Measurements from ENCODE around the gene TECRL.

TECRL gene

GRCh38 chr4:64399313-64400109 lies 9.7 kb downstream of the TECRL start:
- DNase-seq (ENCODE audit: low read depth) = no peak
- no peak overlapping the region for H3K4me3 ChIP-seq (ENCODE audit: low read length)
- no peak for TF ChIP-seq CTCF (IDR thresholded peaks at IDR 0.05; ENCODE audit: insufficient read depth, low read depth, low read length, missing control alignments)

GRCh38 chr4:64394469-64394868 lies 14.8 kb downstream of the TECRL start:
- no peak for DNase-seq (ENCODE audit: low read depth)
- TF ChIP-seq CTCF (IDR thresholded peaks at IDR 0.05; ENCODE audit: insufficient read depth, low read depth, low read length, missing control alignments) = no peak
- H3K4me3 ChIP-seq (ENCODE audit: low read length) = no peak overlapping the region

- TF ChIP-seq CTCF (IDR thresholded peaks at IDR 0.05; ENCODE audit: insufficient read depth, low read depth, low read length, missing control alignments) = no peak
- no peak for DNase-seq (ENCODE audit: low read depth)
- no peak overlapping the region for H3K4me3 ChIP-seq (ENCODE audit: low read length)
Observed at GRCh38 chr4:64388252-64388651, 21.0 kb downstream of the TECRL start.

GRCh38 chr4:64385220-64385619 lies 24.0 kb downstream of the TECRL start:
- no peak overlapping the region for H3K4me3 ChIP-seq (ENCODE audit: low read length)
- TF ChIP-seq CTCF (IDR thresholded peaks at IDR 0.05; ENCODE audit: insufficient read depth, low read depth, low read length, missing control alignments) = no peak
- DNase-seq (ENCODE audit: low read depth) = no peak

- no peak overlapping the region for H3K4me3 ChIP-seq (ENCODE audit: low read length)
- DNase-seq (ENCODE audit: low read depth) = no peak
- no peak for TF ChIP-seq CTCF (IDR thresholded peaks at IDR 0.05; ENCODE audit: insufficient read depth, low read depth, low read length, missing control alignments)
Observed at GRCh38 chr4:64384237-64385203, 24.7 kb downstream of the TECRL start.

- no peak for DNase-seq (ENCODE audit: low read depth)
- no peak overlapping the region for H3K4me3 ChIP-seq (ENCODE audit: low read length)
- no peak for TF ChIP-seq CTCF (IDR thresholded peaks at IDR 0.05; ENCODE audit: insufficient read depth, low read depth, low read length, missing control alignments)
Observed at GRCh38 chr4:64368741-64369140, 40.5 kb downstream of the TECRL start.

Measured in epithelial cell of esophagus (primary cell).